Stomach (tissue), 4 donors: ENCODE measurements around the gene TCP11L2.

Experiments
- CTCF ChIP-seq, 7 experiments: fragments of 450-650 bp in 4 of 7; fragments of 200-600 bp in 3 of 7; sonication (generic) in 3 of 7; IDR thresholded peaks; one replicate each; pipeline ENCODE4 v1.5.1; 2016 to 2019; ENCODE audit warnings: antibody characterized with exemption in 7 of 7, control low read depth in 2 of 7, mild to moderate bottlenecking in 1 of 7
- EP300 ChIP-seq: sonication (generic); formaldehyde crosslinking; IDR thresholded peaks from one replicate; pipeline ENCODE4 v1.6.1; 2017; ENCODE audit warnings: antibody characterized with exemption
- POLR2A ChIP-seq, 4 donors: fragments of 450-650 bp; IDR thresholded peaks; one replicate each; pipeline ENCODE4 v1.6.1; 2016; ENCODE audit warnings: antibody characterized with exemption in 4 of 4, control low read depth in 2 of 4, mild to moderate bottlenecking in 1 of 4, moderate library complexity in 1 of 4
- POLR2AphosphoS5 ChIP-seq, 3 donors: sonication (generic); formaldehyde crosslinking; IDR thresholded peaks; one replicate each; pipeline ENCODE4 v1.6.1; 2016; ENCODE audit warnings: antibody characterized with exemption in 3 of 3

- TF ChIP-seq CTCF (IDR thresholded peaks at IDR 0.05) (no peak), POLR2AphosphoS5 (IDR thresholded peaks at IDR 0.05) (no peak), EP300 (no peak), POLR2A (IDR thresholded peaks at IDR 0.05) (no peak)
These were observed 26.2 kb downstream of the TCP11L2 start for GRCh38 chr12:106328735-106329134.
